HCT116 (cell line): ENCODE measurements around the gene BUB3. TPM values are rescaled to one million over a fixed set of nuclear protein-coding genes. Genes with fewer than 3 reads are reported as not detected.

ENCODE experiments used
- ATAC-seq: fragments of 200-7000 bp; cut with Tn5 transposase; 2 replicates; pipeline ENCODE4 v1.9.1; 2020; ENCODE audit warnings: mild to moderate bottlenecking, moderate library complexity
- BruUV-seq: library from RNA; stranded (reverse); fragments of 400-500 nt; replicated peaks from 2 replicates; lab custom pipeline; 2021; lab: Mats Ljungman, UMichigan
- CTCF ChIA-PET: fragments of 300-600 bp; sonication (Branson Sonifier 250); formaldehyde crosslinking; loops from one replicate; lab custom pipeline; 2021; ENCODE audit warnings: antibody characterized with exemption; lab: Charles Lee
- POLR2A ChIA-PET: fragments of 300-600, 350-600 bp; sonication (Branson Sonifier 250); formaldehyde crosslinking; loops from one replicate; lab custom pipeline; 2021; ENCODE audit warnings: antibody characterized with exemption; lab: Charles Lee
- RAD21 ChIA-PET, 2 experiments: fragments of 300-600 bp; sonication (Branson Sonifier 250); formaldehyde crosslinking; loops; one replicate each; lab custom pipeline; 2023; ENCODE audit warnings: low total read pairs in 2 of 2; ENCODE audit not compliant: uncharacterized antibody in 2 of 2, unreplicated experiment in 2 of 2, low non-redundant PET in 1 of 2; lab: Charles Lee
- DNase-seq: peaks from one replicate; pipeline ENCODE4 v3.0.0-alpha.2; 2010; ENCODE audit warnings: low read depth, low spot score
- H2AFZ ChIP-seq: fragments of 200-600 bp; shearing (Covaris generic), sonication (generic); 2 replicates; pipeline ENCODE4 v1.6.1; 2017; ENCODE audit warnings: low read depth, mixed run types, mixed read lengths, antibody characterized with exemption, low read length; ENCODE audit not compliant: poor library complexity, severe bottlenecking
- H3K27ac ChIP-seq: 2 replicates; pipeline ENCODE4 v1.5.1; 2012; ENCODE audit warnings: low read depth, low read length
- H3K27me3 ChIP-seq: fragments of 200-600 bp; sonication (generic); 2 replicates; pipeline ENCODE4 v1.6.1; 2016; ENCODE audit warnings: mixed run types, low read length, mixed read lengths; ENCODE audit not compliant: insufficient read depth
- H3K36me3 ChIP-seq, 2 experiments: fragments of 200-500 bp in 1 of 2; fragments of 200-600 bp in 1 of 2; sonication (Bioruptor generic) in 1 of 2; sonication (generic) in 1 of 2; 2 replicates each; pipeline versions ENCODE4 v1.5.1 to v1.6.1; 2014 to 2016; ENCODE audit warnings: low read length in 2 of 2, inconsistent platforms in 1 of 2, mixed read lengths in 1 of 2, mixed run types in 1 of 2; ENCODE audit not compliant: insufficient read depth in 2 of 2, control insufficient read depth in 1 of 2
- H3K4me1 ChIP-seq, 2 experiments: fragments of 200-600 bp in 1 of 2; sonication (generic) in 1 of 2; 2 replicates each; pipeline versions ENCODE4 v1.5.1 to v1.6.1; 2012 to 2017; ENCODE audit warnings: low read length in 2 of 2, inconsistent platforms in 1 of 2, mild to moderate bottlenecking in 1 of 2, mixed read lengths in 1 of 2, mixed run types in 1 of 2, moderate library complexity in 1 of 2; ENCODE audit not compliant: insufficient read depth in 2 of 2, control insufficient read depth in 1 of 2
- H3K4me2 ChIP-seq: fragments of 200-600 bp; sonication (generic); 2 replicates; pipeline ENCODE4 v1.6.1; 2017; ENCODE audit warnings: mixed run types, low read length, mixed read lengths
- H3K4me3 ChIP-seq, 2 experiments: fragments of 200-600 bp in 1 of 2; sonication (generic) in 1 of 2; replicated peaks in 1 of 2; 2 replicates each; pipeline ENCODE4 v1.5.1; 2011 to 2016; ENCODE audit warnings: low read length in 2 of 2, control low read depth in 1 of 2, low read depth in 1 of 2, mild to moderate bottlenecking in 1 of 2, mixed read lengths in 1 of 2, mixed run types in 1 of 2
- H3K79me2 ChIP-seq: fragments of 200-600 bp; sonication (generic); 2 replicates; pipeline ENCODE4 v1.6.1; 2017; ENCODE audit warnings: mild to moderate bottlenecking, mixed run types, low read length, moderate library complexity, mixed read lengths; ENCODE audit not compliant: insufficient read depth
- H3K9ac ChIP-seq: fragments of 200-600 bp; sonication (generic); 2 replicates; pipeline ENCODE4 v1.6.1; 2016; ENCODE audit warnings: low read length, mixed read lengths
- H3K9me2 ChIP-seq: fragments of 200-600 bp; sonication (generic), shearing (Covaris generic); 2 replicates; pipeline ENCODE4 v1.6.1; 2017; ENCODE audit warnings: mixed run types, mild to moderate bottlenecking, moderate library complexity; ENCODE audit not compliant: insufficient read depth
- H3K9me3 ChIP-seq, 2 experiments: fragments of 200-500 bp in 1 of 2; fragments of 200-600 bp in 1 of 2; sonication (Bioruptor generic) in 1 of 2; sonication (generic) in 1 of 2; 2 replicates each; pipeline ENCODE4 v1.6.1; 2014 to 2017; ENCODE audit warnings: low read length in 2 of 2, mixed read lengths in 2 of 2, inconsistent platforms in 1 of 2, low read depth in 1 of 2, mild to moderate bottlenecking in 1 of 2, mixed run types in 1 of 2, moderate library complexity in 1 of 2; ENCODE audit not compliant: control insufficient read depth in 1 of 2, insufficient read depth in 1 of 2
- H4K20me1 ChIP-seq: fragments of 200-600 bp; sonication (generic), shearing (Covaris generic); 2 replicates; pipeline ENCODE4 v1.6.1; 2017; ENCODE audit warnings: mixed run types, mild to moderate bottlenecking, moderate library complexity; ENCODE audit not compliant: insufficient read depth
- CBX3 ChIP-seq: IDR thresholded peaks from 2 replicates; pipeline ENCODE4 v1.6.1; 2012; ENCODE audit warnings: low read depth
- CTCF ChIP-seq, 3 experiments: fragments of 200-600 bp in 1 of 3; sonication (generic) in 1 of 3; IDR thresholded peaks in 2 of 3; conservative IDR thresholded peaks in 1 of 3; 2 replicates each; pipeline ENCODE4 v1.5.1; 2012 to 2017; ENCODE audit warnings: low read depth in 2 of 3, low read length in 2 of 3, antibody characterized with exemption in 1 of 3, borderline replicate concordance in 1 of 3, control low read depth in 1 of 3, mild to moderate bottlenecking in 1 of 3, mixed read lengths in 1 of 3, mixed run types in 1 of 3, moderate library complexity in 1 of 3; ENCODE audit not compliant: insufficient read depth in 1 of 3
- EZH2 ChIP-seq: fragments of 200-600 bp; sonication (generic); IDR thresholded peaks from 2 replicates; pipeline ENCODE4 v1.6.1; 2017; ENCODE audit warnings: antibody characterized with exemption, mixed run types
- EZH2phosphoT487 ChIP-seq: fragments of 200-600 bp; IDR thresholded peaks from 2 replicates; pipeline ENCODE4 v1.6.1; 2018; ENCODE audit warnings: antibody characterized with exemption, borderline replicate concordance
- MAX ChIP-seq: IDR thresholded peaks from 2 replicates; pipeline ENCODE4 v1.6.1; 2012
- POLR2A ChIP-seq: IDR thresholded peaks from 2 replicates; pipeline ENCODE4 v1.7.0; 2011; ENCODE audit warnings: borderline replicate concordance; ENCODE audit not compliant: insufficient read depth, insufficient read length; ENCODE audit errors: extremely low read depth
- POLR2AphosphoS5 ChIP-seq: IDR thresholded peaks from 2 replicates; pipeline ENCODE4 v1.6.1; 2011; ENCODE audit warnings: mild to moderate bottlenecking, low read depth, low read length, moderate library complexity
- RAD21 ChIP-seq: IDR thresholded peaks from 2 replicates; pipeline ENCODE4 v1.6.1; 2012; ENCODE audit warnings: low read depth, mild to moderate bottlenecking
- SP1 ChIP-seq: IDR thresholded peaks from 2 replicates; pipeline ENCODE4 v1.6.1; 2012; ENCODE audit warnings: low read depth
- ZNF274 ChIP-seq: fragments of 200-500 bp; sonication (Bioruptor generic); IDR thresholded peaks from 2 replicates; pipeline ENCODE4 v1.6.1; 2014; ENCODE audit warnings: mild to moderate bottlenecking, low read depth, low read length, inconsistent platforms
- intact Hi-C: fragments of 100-400 bp; cut with micrococcal nuclease; formaldehyde crosslinking; loops from 2 replicates; pipeline ENCODE4 v1.10.0; 2022
- total RNA-seq: library from RNA; stranded (reverse); gene quantifications from one replicate; pipeline ENCODE4 v1.2.1, GENCODE V29; 2021; ENCODE audit not compliant: unreplicated experiment
- TF ChIP-seq, protein P1 (sequence below): IDR thresholded peaks from 2 replicates; pipeline ENCODE4 v1.6.1; 2011; ENCODE audit warnings: mild to moderate bottlenecking, low read length, moderate library complexity; ENCODE audit not compliant: insufficient replicate concordance; ENCODE audit errors: extremely low read depth

The BUB3 gene
- total RNA-seq, 1 experiment from 2014 or later = 271 TPM

- POLR2A ChIA-PET = no interaction called here
These were observed 28.0 kb upstream of the BUB3 start for GRCh38 chr10:123126246-123126645.

DNA sequence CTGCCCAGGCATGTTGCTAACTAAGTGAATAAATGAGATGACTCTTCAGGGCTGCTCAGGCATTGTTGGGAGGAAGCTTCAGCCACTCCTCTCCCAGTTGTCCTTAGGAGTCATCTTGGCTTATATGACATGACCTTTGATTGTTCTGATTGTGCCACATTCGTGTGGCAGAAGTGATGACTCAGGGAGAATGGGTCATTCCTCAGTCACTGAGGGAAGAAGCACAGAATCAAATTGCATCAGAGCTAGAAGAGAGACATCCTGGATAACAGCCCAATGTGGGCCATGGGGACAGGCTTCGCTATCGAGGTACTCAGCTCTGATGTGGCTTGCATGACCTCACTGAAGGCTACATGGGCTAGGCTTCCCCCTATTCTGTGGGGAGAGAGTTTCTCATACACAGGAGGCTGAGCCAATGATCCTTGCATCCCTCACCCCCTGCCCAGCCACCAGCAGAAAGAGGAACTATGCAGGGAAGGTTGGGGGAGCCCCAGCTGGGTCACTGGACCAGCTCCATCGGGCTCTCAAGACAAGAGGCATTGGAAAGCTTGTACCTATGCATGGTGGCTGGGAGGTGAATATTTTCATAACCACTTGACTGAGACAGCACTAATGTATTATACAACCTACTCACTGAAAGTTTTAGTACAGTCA is 24.5 kb upstream of the BUB3 start:
- Histone ChIP-seq H4K20me1 (no peaks in the 10 kb centered on the region), H3K4me3 (no peak overlapping the region), H3K4me2 (peak overlapping the region; percentile 1; the same call in 1 of the 2 replicates), H3K27me3 (0 out of 2 replicates have a peak, but pooled peaks cover 4% of the 10 kb centered on the region), H3K9me2 (no peaks in the 10 kb centered on the region), H2AFZ (no peak overlapping the region), H3K9me3 (no peaks in the 10 kb centered on the region), H3K4me1 (peaks cover 0 to 18% of the 10 kb centered on the region in 2 experiments; a peak in 2 of 4 replicates), H3K36me3 (no peaks in the 10 kb centered on the region), H3K9ac (no peak overlapping the region), H3K27ac (no peak overlapping the region), H3K79me2 (no peaks in the 10 kb centered on the region)
- BruUV-seq = no TSS peak
- ATAC-seq = no peak
- DNase-seq = no peak
- intact Hi-C loops = no loop called here
- RAD21 ChIA-PET = no interaction called here
- POLR2A ChIA-PET = no interaction called here
- CTCF ChIA-PET = interaction anchor here (0.9 to 1.7 kb wide), 2 partner anchors 86 to 428 kb away, joined by 3 to 6 read pairs; no protein-coding TSS in a partner anchor
- TF ChIP-seq POLR2A (no peak), EZH2 (no peak), RAD21 (no peak), MAX (no peak), CTCF (IDR thresholded peaks at IDR 0.05 in 2 of 3, conservative IDR thresholded peaks at IDR 0.05 in 1 of 3; ENCODE audit: borderline replicate concordance in 1 of 3, insufficient read depth in 1 of 3, low read depth in 2 of 3, low read length in 2 of 3) (no peak), EZH2phosphoT487 (no peak), CBX3 (no peak), ZNF274 (no peak)
- TF ChIP-seq, protein P1, sequence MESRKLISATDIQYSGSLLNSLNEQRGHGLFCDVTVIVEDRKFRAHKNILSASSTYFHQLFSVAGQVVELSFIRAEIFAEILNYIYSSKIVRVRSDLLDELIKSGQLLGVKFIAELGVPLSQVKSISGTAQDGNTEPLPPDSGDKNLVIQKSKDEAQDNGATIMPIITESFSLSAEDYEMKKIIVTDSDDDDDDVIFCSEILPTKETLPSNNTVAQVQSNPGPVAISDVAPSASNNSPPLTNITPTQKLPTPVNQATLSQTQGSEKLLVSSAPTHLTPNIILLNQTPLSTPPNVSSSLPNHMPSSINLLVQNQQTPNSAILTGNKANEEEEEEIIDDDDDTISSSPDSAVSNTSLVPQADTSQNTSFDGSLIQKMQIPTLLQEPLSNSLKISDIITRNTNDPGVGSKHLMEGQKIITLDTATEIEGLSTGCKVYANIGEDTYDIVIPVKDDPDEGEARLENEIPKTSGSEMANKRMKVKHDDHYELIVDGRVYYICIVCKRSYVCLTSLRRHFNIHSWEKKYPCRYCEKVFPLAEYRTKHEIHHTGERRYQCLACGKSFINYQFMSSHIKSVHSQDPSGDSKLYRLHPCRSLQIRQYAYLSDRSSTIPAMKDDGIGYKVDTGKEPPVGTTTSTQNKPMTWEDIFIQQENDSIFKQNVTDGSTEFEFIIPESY = no peak

More at GRCh38 chr10:123126246-123126645, 28.0 kb upstream of the BUB3 start:
- no TSS peak for BruUV-seq
- CTCF ChIA-PET = no interaction called here
- H3K4me2 ChIP-seq = no peak overlapping the region
- no peak overlapping the region for H3K9ac ChIP-seq
- H3K27me3 ChIP-seq = 0 out of 2 replicates have a peak, but pooled peaks cover 5% of the 10 kb centered on the region
- no peaks in the 10 kb centered on the region for H3K9me2 ChIP-seq
- RAD21 ChIA-PET = no interaction called here
- intact Hi-C loops = no loop called here
- TF ChIP-seq SP1 (no peak), POLR2AphosphoS5 (no peak), EZH2 (no peak), ZNF274 (no peak), CBX3 (no peak)
- TF ChIP-seq, all 23 proteins: peak for 0
- peaks cover 0 to 7% of the 10 kb centered on the region in 2 experiments; a peak in 2 of 4 replicates for H3K4me1 ChIP-seq
- H3K4me3 ChIP-seq = no peak overlapping the region
- H2AFZ ChIP-seq = no peak overlapping the region
- no peaks in the 10 kb centered on the region for H4K20me1 ChIP-seq
- H3K79me2 ChIP-seq = no peaks in the 10 kb centered on the region
- H3K27ac ChIP-seq = no peak overlapping the region
- DNase-seq (no peak), ATAC-seq (no peak)
- no peaks in the 10 kb centered on the region for H3K9me3 ChIP-seq
- H3K36me3 ChIP-seq = no peaks in the 10 kb centered on the region
